SKM-1 treated with dmso at 0.1 percent for 144 hours (cell line): Measurements from ENCODE around the gene OPCML.

ENCODE experiments used
- DNase-seq: peaks from one replicate; lab custom pipeline; 2025; ENCODE audit not compliant: unreplicated experiment; lab: John Stamatoyannopoulos, UW

Gene OPCML

GRCh38 chr11:132831272-132831671 is 701.0 kb downstream of the OPCML start:
- no peak for DNase-seq

GRCh38 chr11:132824642-132825041 is 707.7 kb downstream of the OPCML start:
- no peak for DNase-seq

GRCh38 chr11:132822276-132822675 is 710.0 kb downstream of the OPCML start:
- no peak for DNase-seq

GRCh38 chr11:132821499-132821898 is 710.8 kb downstream of the OPCML start:
- no peak for DNase-seq

- no peak for DNase-seq
Observed at GRCh38 chr11:132821014-132821413, 711.3 kb downstream of the OPCML start.

GRCh38 chr11:132818951-132819350 is 713.4 kb downstream of the OPCML start:
- DNase-seq = no peak

GRCh38 chr11:132817387-132817786 is 714.9 kb downstream of the OPCML start:
- no peak for DNase-seq

- no peak for DNase-seq
Observed at GRCh38 chr11:132814410-132814809, 717.9 kb downstream of the OPCML start.

GRCh38 chr11:132811649-132812048 is 720.7 kb downstream of the OPCML start:
- DNase-seq = no peak

- DNase-seq = no peak
Observed at GRCh38 chr11:132809070-132809469, 723.2 kb downstream of the OPCML start.

GRCh38 chr11:132804258-132804657 is 728.0 kb downstream of the OPCML start:
- no peak for DNase-seq

- no peak for DNase-seq
Observed at GRCh38 chr11:132803436-132803835, 728.9 kb downstream of the OPCML start.

- no peak for DNase-seq
Observed at GRCh38 chr11:132802947-132803346, 729.4 kb downstream of the OPCML start.

GRCh38 chr11:132793831-132794230 is 738.5 kb downstream of the OPCML start:
- no peak for DNase-seq

GRCh38 chr11:132792341-132793140 is 739.8 kb downstream of the OPCML start:
- no peak for DNase-seq

- no peak for DNase-seq
Observed at GRCh38 chr11:132790971-132791370, 741.3 kb downstream of the OPCML start.

- DNase-seq = no peak
Observed at GRCh38 chr11:132790466-132790865, 741.8 kb downstream of the OPCML start.

GRCh38 chr11:132788816-132789325 is 743.4 kb downstream of the OPCML start:
- no peak for DNase-seq

GRCh38 chr11:132785878-132786277 is 746.4 kb downstream of the OPCML start:
- no peak for DNase-seq

- DNase-seq = no peak
Observed at GRCh38 chr11:132784441-132784840, 747.9 kb downstream of the OPCML start.

GRCh38 chr11:132782102-132782501 is 750.2 kb downstream of the OPCML start:
- DNase-seq = no peak

- no peak for DNase-seq
Observed at GRCh38 chr11:132780046-132780445, 752.3 kb downstream of the OPCML start.

GRCh38 chr11:132779497-132779896 is 752.8 kb downstream of the OPCML start:
- no peak for DNase-seq
